ENCODE results near the gene RIIAD1.
"Not testable (repeated sequence)": the region's sequence is repeated elsewhere in the genome, so short reads cannot be mapped to it uniquely, and the experiment has no call there.

Gene RIIAD1

DNA sequence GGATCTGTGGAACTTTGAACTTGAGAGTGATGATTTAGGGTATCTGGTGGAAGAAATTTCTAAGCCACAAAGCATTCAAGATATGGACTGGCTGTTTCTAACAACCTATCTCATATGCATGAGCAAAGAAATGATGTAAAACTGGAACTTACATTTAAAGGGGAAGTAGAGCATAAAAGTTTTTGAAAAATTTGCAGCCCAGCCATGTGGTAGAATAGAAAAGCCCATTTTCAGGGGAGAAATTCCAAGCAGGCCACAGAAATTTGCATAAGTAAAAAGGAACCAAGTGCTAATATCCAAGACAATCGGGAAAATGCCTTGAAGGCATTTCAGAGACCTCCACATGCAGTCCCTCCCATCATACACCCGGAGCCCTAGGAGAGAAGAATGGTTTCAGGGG, 15.7 kb downstream of the RIIAD1 start:
- DNase-seq = no peak

DNA sequence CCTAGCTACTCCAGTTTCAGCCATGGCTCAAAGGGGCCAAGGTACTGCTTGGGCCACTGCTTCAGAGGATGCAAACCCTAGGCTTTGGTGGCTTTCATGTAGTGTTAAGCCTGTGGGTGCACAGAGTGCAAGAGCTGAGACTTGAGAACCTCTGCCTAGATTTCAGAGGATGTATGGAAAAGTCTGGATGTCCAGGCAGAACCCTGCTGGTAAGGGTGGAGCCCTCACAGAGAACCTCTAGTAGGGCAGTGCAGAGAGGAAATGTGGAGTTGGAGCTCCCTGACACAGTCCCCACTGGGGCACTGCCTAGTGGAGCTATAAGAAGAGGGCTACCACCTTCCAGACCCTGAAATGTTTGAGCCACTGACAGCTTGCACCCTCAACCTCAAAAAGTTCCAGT, 16.2 kb downstream of the RIIAD1 start:
- DNase-seq = no peak

DNA sequence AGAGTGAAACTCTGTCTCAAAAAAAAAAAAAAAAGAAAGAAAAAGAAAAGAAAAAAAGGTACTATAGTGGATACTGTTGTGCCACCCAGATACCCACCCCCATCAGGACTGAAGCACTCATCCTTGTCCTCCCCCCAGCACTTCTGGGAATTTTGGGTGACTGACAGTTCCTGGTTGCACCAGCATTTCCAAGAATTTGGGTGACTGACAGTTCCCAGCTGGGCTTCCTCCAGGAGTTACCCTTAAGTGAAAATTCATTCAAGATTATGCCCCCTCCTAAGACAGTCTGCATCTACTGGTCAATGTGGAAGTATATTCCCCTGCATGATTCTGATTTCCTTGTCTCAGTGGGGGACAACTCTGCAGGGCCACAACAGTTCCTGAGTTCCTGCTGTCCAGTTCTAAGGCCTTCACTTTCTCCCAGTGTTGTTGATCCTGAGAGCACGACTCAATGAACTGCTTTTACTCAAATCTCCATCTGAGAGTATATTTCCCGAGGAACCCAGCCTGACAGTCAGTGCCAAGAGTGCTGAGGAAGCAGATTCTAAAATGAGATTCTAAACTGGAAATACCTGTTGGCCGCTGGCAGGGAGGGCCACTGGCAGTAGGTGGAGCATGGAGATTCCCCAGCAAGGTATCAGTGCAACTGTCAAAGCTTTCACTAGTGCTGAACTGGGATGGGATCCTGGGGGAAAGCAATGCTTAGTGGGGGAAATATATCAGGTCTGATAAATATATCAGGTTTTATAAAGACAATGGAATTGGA, 18.5 kb downstream of the RIIAD1 start:
- no peak for DNase-seq

DNA sequence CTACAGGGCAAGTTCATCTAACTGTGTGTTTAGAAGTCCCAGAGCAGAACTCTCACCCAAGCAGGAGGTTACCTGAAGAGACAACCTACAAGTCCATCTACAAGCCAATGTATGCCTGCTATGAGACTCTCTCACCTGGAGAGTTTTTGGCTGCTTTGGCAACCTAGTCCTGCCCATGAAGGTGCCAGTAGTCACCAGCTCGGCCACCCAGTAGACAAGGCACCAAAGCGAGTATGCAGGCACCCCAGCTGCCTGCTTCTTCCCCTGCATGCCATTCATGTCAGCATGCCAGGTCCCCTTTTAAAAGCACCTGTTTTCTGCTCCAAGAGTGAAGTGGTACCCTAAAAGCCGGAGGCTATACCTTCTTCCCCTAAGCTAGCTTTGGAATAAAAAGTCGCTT, 20.2 kb downstream of the RIIAD1 start:
- no peak for DNase-seq

DNA sequence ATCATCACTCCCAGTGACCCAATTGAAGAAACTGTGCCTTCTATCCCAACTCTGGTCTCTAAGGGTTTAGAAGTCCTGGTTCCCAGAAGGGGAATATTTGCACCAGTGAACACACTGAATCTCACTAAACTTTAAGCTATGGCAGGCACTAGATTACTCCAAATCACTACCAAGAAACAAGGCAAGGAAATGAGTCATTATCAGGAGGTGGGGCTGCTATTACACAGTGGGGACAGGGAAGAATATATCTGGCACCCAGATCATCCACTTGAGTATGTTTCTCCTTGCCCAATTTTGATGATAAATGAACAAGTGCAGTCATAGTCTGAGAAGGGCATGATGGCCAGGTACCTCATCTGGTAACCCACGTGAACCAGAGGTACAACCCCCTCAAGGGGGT, 35.0 kb downstream of the RIIAD1 start:
- no peak for DNase-seq

DNA sequence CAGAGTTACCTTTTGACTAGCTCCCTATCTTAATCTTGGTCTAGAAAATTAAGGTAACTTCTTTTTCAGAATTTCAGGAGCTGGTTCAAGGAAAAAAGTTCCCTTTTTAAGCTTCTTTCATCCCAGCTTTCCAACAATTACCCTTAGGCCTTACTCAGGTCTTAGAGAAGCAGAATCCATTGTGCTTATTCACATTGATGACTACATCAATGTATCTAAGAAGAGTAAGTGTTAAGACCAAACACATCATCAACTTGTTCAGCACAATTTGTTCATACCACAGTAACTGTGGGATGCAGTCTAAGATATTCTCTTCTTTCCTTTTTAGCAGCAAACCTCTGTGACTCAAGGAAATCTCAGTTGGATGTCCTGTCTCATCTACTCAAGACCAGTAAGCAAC, 37.9 kb downstream of the RIIAD1 start:
- no peak for DNase-seq

DNA sequence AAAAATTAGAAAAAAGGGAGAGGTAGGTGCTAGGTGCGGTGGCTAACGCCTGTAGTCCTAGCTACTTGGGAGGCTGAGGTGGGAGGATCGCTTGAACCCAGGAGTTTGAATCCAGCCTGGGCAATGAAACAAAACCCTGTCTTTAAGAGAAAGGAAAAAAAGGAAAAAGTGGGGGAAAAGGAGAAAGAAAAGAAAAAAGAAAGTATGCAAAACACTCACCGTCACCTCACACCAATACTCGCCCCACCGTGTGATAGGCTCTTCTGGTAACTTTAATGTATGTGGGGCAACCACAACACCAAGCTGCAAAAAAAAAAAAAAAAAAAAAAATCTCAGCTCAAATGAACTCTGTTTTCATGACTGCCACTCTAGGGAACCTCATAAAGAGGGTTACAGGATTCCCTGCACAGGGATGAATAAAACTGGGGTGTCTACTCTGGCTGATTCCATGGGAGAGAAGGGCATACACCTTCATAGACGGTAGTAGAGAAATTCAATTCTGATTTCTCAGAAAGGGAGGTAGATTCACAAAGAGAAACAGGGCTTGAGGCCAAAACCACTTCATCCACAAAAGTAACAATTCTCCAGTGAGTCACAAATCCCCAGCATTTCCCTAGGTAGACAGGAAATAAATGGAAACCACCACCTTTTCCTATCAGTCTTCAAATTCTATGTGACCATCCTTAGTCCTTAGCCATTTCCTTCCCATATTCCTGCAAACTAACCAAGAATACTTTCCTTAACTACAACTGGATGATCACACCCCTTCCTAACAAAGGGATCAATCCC, 39.5 kb downstream of the RIIAD1 start:
- DNase-seq = no peak

DNA sequence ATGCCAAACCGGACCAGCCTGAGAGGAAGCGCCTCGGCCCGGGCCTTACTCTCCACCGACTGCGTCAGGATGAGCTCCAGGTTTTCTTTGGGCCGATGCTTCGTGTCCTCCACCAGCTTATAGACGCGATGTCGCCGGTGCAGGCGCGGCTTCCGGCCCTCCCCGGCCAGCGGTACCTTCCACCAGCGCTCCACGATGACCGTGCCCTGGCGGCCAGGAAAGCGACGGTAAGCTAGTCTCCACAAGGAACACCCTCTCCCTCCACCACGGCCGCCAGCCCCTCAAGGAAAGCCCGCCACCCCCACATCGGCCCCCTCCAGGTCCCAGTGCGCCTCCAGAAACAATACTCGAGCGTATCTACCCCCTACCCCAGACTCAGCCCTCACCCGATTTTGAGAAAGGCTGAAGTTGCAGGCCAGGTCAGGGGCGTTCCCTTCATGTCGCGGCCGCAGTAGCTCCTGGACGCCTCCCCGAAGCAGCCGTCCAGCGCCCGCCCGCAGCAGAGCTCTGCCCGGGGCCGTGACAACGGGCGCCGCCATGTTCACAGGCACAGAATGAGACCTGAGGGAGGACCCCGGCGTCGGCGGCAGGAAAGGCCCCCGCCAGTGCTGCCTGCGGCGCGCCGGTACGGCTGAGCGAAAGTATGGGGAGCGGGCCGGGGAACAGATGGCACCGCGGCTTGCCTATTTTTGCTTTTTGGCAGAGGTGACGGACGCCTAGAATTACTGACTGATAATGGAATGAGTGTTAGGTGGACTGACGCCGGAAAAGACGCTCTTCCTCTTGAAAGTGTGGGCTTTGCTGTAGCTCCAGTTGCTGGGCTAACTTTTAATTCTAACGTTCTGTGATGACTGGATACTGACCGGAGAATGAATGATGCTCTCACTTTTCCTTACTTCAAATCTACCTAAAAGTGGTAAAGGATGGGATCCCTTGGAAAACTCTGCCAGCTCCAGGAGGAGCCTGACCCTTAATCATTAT, 41.9 kb downstream of the RIIAD1 start, which contains the start of gene MRPL9:
Gene MRPL9, minus strand, starts transcription at position 556 of the 981 bp plus-strand sequence. Its CDS starts 17 bp downstream, at position 539.
- DNase-seq = peak; percentile 65 to 91 (median 76)

DNA sequence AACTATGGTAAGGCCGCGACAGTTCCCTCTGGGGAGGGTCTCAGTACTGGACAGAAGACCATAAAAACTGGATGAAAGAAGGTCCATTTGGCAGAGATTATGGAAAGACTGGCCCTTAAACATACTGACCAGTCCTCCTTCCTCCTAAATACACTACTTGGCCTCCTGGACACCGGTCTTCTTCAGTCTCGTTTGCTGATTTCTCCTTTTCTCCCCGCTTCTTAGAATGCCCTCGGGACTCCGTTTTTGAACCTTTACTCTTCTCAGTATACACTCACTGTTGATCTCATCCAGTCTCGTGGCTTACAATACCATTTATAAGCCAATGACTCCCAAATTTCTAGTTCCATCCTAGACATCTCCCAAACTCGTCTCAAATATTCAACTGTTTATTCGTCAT, 42.7 kb downstream of the RIIAD1 start:
- no peak for DNase-seq

DNA sequence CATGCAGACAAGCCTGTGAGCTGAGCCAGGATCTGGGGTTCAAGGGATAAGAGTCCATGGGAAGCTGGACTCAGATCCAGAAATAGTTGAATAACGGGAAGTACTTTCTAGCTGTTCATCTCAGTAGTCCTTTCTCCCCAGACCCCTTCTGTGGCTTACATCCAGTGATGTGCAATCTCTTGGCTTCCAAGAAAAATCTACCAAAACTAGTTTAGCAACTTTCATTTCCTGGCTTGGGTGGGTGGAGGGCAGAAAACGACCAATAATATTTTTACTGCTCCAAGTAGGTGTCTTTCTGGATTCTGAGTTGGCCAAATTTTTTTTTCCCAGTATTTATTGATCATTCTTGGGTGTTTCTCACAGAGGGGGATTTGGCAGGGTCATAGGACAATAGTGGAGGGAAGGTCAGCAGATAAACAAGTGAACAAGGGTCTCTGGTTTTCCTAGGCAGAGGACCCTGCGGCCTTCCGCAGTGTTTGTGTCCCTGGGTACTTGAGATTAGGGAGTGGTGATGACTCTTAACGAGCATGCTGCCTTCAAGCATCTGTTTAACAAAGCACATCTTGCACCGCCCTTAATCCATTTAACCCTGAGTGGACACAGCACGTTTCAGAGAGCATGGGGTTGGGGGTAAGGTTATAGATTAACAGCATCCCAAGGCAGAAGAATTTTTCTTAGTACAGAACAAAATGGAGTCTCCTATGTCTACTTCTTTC, 47.2 kb downstream of the RIIAD1 start:
- not testable (repeated sequence) for DNase-seq

DNA sequence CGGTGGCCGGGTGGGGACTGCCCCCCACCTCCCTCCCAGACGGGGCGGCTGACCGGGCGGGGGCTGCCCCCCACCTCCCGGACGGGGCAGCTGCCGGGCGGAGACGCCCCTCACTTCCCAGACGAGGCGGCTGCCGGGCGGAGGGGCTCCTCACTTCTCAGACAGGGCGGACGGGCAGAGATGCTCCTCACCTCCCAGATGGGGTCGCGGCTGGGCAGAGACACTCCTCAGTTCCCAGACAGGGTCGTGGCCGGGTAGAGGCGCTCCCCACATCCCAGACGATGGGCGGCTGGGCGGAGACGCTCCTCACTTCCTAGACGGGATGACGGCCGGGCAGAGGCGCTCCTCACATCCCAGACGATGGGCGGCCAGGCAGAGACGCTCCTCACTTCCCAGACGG, 47.9 kb downstream of the RIIAD1 start:
- DNase-seq = not testable (repeated sequence)

DNA sequence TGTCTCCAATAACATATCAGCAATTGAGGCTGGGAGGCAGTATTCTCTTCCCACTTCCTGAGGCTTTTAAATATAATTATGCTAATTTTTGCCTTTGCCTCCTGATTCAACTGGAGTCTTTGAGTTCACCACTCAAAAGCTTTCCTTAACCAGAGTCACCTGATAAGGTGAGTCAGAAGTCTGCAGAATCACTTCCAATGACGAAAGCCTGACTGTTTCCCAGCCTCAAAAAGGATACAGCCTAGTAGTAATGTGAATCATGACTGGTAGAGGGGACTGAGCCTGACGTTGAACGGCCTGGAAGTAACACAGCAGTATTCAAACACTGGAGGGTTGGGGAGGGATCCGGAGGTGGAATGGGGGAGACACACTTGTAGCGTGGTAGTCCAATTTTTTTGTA, 52.4 kb downstream of the RIIAD1 start:
- no peak for DNase-seq

DNA sequence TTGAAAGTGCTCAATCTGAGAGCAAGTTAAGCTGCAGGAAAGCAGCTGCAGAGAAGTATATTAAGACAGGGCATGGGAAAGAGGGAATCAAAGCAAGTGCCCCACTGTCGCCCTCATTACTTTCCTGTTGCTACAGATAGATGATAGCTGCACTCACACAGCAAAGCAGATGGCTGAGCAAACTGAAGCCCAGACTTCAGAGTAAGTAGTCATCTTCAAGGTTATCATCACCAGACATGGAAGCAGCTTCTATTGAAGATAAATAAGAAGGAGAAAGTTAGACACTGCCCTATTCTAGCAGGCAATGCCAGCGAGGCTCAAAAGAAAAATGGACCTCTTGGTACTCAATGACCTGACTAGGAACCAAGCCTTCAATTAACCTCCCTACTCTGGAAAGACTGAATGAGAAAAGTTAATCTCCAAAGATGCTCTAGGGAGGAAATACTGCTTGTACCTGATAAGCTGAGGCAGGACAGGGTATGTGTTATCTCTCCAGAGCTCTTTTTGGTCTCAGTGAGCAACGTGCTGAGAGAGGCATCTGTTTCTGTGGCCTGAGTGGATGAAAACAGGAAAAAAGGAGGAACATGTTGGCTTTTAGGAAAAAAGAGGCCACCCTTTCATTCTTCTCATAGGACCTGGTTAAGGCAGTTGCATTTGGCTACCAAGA, 53.1 kb downstream of the RIIAD1 start:
- DNase-seq = no peak

DNA sequence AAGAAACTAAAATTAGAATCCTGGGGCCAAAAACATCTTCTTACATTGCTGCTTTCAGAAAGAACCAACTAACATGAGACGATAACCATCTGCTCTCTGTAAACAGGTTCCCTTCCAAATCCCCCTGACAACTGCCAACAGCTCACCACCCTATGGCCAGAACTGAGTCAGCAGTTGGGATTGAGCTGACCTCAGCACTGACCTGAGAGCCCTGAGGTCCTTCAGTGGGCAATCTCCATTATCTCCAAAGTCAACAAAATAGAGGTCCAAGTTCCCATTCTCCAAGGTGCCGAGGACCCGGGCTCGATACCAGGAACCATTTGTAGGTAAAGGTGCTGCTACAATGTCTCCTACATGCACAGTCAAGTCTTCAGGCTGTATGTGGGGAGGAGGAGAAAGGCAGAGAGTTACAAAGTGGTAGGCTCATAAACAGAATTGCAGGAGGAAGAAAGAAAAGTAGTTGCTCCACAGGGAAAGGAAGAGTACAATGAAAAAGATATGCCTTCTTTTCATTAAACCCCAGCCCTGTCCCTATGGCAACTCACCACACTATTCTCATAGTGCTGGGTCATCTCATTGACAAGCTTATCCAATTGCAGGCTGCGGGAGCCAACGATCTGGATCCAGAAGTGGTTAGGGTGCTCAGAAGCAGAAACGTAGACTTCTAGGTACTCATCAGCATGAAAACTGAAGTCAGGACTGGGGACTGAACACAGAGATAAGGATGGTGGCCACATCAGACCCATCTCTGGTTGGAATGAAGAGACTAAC, 54.8 kb downstream of the RIIAD1 start:
- DNase-seq = no peak

DNA sequence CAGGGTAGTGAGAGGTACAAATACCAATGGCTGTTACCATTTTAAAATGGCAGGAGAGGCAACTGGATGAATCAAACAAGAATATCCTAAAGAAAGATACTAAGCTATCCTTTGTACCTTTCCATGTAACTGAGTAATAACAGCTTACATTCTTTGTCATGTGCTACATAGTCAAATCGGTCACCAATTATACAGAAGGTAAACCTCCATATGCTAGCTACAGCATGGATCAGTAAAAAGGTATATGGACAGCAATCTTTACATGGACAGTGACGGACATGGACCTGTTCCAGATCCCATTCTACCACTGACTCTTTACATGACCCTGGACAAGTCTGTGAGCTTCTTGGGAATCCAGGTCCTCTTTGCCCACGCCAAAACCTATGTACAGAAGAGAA, 55.3 kb downstream of the RIIAD1 start:
- DNase-seq = no peak

DNA sequence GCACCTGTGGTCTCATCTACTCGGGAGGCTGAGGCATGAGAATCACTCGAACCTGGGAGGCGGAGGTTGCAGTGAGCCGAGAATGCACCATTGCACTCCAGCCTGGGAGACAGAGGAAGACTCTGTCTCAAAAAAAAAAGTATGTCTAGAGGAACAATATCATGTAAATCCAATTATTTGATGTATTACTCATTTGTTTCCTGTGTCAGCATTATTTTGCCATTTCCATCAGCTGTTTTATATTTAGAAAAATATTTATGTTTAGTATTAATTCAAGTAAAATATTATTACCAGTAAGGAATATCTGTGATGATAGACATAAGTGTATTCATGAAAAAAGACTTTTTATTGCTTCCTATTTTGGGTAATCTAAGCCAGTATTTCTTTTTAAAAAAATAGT, 56.0 kb downstream of the RIIAD1 start:
- DNase-seq = no peak

All from T-helper 2 cell (primary cell).